ENCODE results near the gene CDKN1C. TPM values are rescaled to one million over a fixed set of nuclear protein-coding genes. Genes with fewer than 3 reads are reported as not detected.
A peak's percentile ranks its signal among the peaks of the same experiment; 100 is the strongest.

Gene CDKN1C
- total RNA-seq, 2 donors from 2014 or later, result 10.9 to 18.2 TPM

DNA sequence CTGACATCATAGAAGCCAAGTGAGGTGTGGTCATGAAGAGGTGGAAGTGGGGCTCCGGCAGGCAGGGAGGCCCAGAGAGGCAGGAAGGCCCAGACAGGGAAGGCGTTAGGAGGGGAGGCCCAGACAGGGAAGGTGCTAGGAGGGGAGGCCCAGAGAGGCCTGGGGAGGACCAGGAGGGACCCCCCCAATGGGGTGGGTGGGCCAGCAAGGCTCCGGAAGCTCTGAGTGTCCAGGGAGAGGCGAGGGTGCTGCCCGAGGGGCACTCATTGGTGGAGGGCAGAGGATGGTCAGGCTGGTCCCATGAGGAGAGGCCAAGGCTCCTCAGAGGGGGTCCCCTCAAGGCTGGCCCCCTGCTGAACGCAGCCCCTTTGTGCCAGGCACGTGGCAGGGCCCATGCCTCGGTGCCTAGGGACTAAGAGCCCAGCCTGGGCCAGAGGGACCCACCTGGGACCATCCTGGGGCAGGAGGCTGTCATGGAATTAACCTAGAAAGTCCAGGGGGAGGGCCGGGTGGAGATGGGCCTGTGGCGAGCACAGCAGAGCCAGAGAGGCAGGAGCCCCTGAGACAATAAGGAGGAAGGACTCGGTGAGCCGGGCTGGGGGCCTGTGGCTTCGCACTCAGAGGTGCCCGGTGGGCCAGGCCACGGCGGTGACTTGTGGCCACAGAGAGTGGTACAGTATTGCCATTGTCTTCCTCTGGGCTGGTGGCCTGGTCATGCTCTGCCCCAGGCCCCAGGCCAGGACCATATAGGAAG, 31.5 kb upstream of the CDKN1C start:
- no peak overlapping the region for H3K27ac ChIP-seq
- H3K4me1 ChIP-seq, result peaks cover 15% of the 10 kb centered on the region
- no peak for TF ChIP-seq CTCF (IDR thresholded peaks at IDR 0.05)
- H3K9ac ChIP-seq (ENCODE audit: low read depth in 2 of 2, low read length in 2 of 2), result no peak overlapping the region
- no peaks in the 10 kb centered on the region for H3K9me3 ChIP-seq
- H3K36me3 ChIP-seq, result no peaks in the 10 kb centered on the region
- H3K27me3 ChIP-seq, result no peaks in the 10 kb centered on the region
- no peak for DNase-seq
- intact Hi-C loops (cut with DNase I), result no loop called here
- H3K4me3 ChIP-seq, result no peak overlapping the region

DNA sequence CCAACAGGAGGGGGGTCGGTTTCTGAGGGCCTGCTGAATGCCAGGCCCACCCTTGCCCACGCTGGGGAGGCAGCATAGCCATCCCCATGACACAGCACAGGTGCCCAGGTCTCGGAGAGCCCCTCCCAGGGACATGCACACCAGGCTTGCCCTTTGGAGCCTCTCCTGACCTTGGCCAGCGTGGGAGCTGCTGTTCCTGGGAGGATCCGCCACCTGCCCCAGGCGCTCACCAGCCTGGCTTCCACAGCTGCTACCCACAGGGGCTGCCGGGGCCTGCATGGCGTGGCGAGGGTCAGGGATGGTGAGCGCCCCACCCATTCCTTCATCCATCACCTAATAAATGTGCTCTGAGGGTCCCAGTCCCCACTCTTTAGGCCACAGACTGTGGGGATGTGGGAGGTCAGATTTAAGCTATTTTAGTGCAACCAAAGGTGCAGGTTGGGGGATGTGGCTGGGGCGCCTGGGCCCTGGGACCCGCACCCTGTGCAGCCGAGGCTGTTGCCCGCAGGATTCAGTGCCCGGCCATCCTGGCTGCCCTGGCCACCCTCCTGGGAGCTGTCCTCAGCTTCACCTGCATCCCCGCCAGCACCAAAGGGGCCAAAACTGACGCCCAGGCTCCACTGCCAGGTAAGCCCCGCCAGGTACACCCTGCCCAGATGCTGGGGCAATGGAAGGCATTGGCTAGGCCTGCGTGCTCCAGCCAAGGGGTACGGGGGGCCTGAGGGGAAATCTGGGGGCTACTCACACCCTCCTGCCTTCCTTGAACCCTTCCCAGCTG, 30.7 kb upstream of the CDKN1C start:
- H3K27ac ChIP-seq, result no peak overlapping the region
- H3K4me3 ChIP-seq, result no peak overlapping the region
- H3K27me3 ChIP-seq, result no peaks in the 10 kb centered on the region
- no peak for TF ChIP-seq CTCF (IDR thresholded peaks at IDR 0.05)
- no peak for DNase-seq
- no peaks in the 10 kb centered on the region for H3K36me3 ChIP-seq
- no peak overlapping the region for H3K9ac ChIP-seq (ENCODE audit: low read depth in 2 of 2, low read length in 2 of 2)
- no peaks in the 10 kb centered on the region for H3K9me3 ChIP-seq
- peaks cover 20% of the 10 kb centered on the region for H3K4me1 ChIP-seq
- intact Hi-C loops (cut with DNase I), result no loop called here

DNA sequence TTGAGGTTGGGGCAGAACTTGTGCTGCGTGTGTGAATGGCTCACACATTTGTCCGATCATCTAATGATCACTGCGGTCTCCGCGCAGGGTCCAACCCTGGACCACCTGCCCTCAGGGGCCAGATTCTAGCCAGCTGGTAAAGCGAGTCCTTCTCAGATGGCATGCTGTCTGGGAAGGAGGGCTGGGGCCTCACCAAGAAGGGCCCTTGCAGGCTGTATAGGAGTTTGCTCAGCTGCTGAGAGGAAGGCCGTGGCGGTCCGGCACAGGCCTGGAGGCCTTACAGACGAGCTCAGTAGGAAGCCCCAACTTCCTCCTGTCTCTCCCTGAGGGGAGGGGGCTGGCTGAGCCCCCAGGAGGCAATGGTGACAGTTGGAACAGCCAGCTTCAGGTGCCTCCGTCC, 29.9 kb upstream of the CDKN1C start:
- H3K9me3 ChIP-seq, result no peaks in the 10 kb centered on the region
- H3K4me3 ChIP-seq, result no peak overlapping the region
- no peak overlapping the region for H3K27ac ChIP-seq
- no peak for TF ChIP-seq CTCF (IDR thresholded peaks at IDR 0.05)
- H3K27me3 ChIP-seq, result no peaks in the 10 kb centered on the region
- no peak overlapping the region for H3K9ac ChIP-seq (ENCODE audit: low read depth in 2 of 2, low read length in 2 of 2)
- no peak for DNase-seq
- intact Hi-C loops (cut with DNase I), result no loop called here
- no peaks in the 10 kb centered on the region for H3K36me3 ChIP-seq
- peaks cover 27% of the 10 kb centered on the region for H3K4me1 ChIP-seq

DNA sequence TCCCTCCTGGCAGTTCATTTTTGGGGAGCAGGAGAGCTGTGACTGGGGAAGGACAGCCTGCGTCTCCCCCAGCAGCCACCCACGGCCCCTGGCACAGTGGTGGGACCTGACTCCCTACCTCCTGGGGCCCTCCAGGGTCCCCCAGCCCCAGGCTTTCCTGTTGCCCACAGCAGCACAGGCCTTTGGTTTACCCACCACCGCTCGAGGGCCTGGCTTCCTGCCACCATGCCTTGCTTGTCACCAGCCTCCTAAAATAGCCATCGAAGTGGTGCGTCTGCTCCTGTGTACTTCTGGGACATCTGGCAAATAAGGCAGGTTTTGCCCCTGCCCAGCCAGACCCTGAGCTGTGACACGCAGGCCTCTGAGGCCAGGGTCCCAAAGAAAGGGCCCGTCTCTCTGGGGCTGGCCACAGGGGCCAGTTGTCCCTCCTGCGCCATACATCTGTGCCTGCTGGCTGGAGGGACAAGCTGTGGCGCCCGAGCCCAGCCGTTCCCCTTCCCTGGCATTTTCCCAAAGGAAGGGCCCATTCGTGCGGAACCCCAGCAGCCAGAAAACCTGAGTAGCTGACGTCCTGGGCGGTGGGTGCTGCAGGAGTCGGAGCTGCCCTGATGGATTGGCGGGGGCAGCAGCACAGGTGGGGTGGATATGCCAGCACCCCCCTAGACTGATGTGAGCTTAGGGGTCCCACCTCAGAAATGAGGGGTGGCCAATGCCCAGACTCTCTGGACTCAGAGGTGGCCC, 29.1 kb upstream of the CDKN1C start:
- no peak overlapping the region for H3K4me3 ChIP-seq
- TF ChIP-seq CTCF (IDR thresholded peaks at IDR 0.05), result no peak
- no peaks in the 10 kb centered on the region for H3K27me3 ChIP-seq
- no peak for DNase-seq
- no peak overlapping the region for H3K9ac ChIP-seq (ENCODE audit: low read depth in 2 of 2, low read length in 2 of 2)
- no peaks in the 10 kb centered on the region for H3K36me3 ChIP-seq
- no peak overlapping the region for H3K27ac ChIP-seq
- H3K9me3 ChIP-seq, result no peaks in the 10 kb centered on the region
- peaks cover 27% of the 10 kb centered on the region for H3K4me1 ChIP-seq
- intact Hi-C loops (cut with DNase I), result no loop called here

GRCh38 chr11:2913776-2914175, 28.2 kb upstream of the CDKN1C start:
- no peaks in the 10 kb centered on the region for H3K36me3 ChIP-seq
- peak overlapping the region; percentile 95 for H3K27ac ChIP-seq
- no peak for DNase-seq
- H3K27me3 ChIP-seq, result no peaks in the 10 kb centered on the region
- intact Hi-C loops (cut with DNase I), result no loop called here
- H3K9ac ChIP-seq (ENCODE audit: low read depth in 2 of 2, low read length in 2 of 2), result peak overlapping the region in 1 of 2 donors; percentile 62
- no peaks in the 10 kb centered on the region for H3K9me3 ChIP-seq
- H3K4me1 ChIP-seq, result peaks cover 27% of the 10 kb centered on the region
- TF ChIP-seq CTCF (IDR thresholded peaks at IDR 0.05), result no peak
- H3K4me3 ChIP-seq, result no peak overlapping the region
